GM19468 (cell line): Measurements from ENCODE around the gene FBXL7.

Experiments used
- ATAC-seq: cut with Tn5 transposase; IDR thresholded peaks from one replicate; pipeline ENCODE4 v1.9.1; 2021; ENCODE audit warnings: mild to moderate bottlenecking, moderate library complexity, moderate number of reproducible peaks; ENCODE audit not compliant: unreplicated experiment; ENCODE audit errors: extremely low read depth

FBXL7 gene

GRCh38 chr5:15501091-15501791, 1.3 kb downstream of the FBXL7 start:
- no peak for ATAC-seq

- ATAC-seq = no peak
These were observed 2.2 kb downstream of the FBXL7 start for GRCh38 chr5:15502208-15502607.

- ATAC-seq = no peak
These were observed 6.2 kb downstream of the FBXL7 start for GRCh38 chr5:15506146-15506545.

- ATAC-seq = no peak
These were observed 6.9 kb downstream of the FBXL7 start for GRCh38 chr5:15506897-15507296.

GRCh38 chr5:15510092-15510491, 10.1 kb downstream of the FBXL7 start:
- no peak for ATAC-seq

- no peak for ATAC-seq
These were observed 10.9 kb downstream of the FBXL7 start for GRCh38 chr5:15510831-15511230.

GRCh38 chr5:15513431-15513830, 13.5 kb downstream of the FBXL7 start:
- ATAC-seq = no peak

- ATAC-seq = no peak
These were observed 13.9 kb downstream of the FBXL7 start for GRCh38 chr5:15513911-15514310.

GRCh38 chr5:15515229-15515628, 15.2 kb downstream of the FBXL7 start:
- ATAC-seq = no peak

GRCh38 chr5:15516486-15516885, 16.5 kb downstream of the FBXL7 start:
- no peak for ATAC-seq

- no peak for ATAC-seq
These were observed 18.8 kb downstream of the FBXL7 start for GRCh38 chr5:15518786-15519185.

- ATAC-seq = no peak
These were observed 20.9 kb downstream of the FBXL7 start for GRCh38 chr5:15520856-15521255.

- no peak for ATAC-seq
These were observed 21.6 kb downstream of the FBXL7 start for GRCh38 chr5:15521381-15522186.

GRCh38 chr5:15522187-15522520, 22.2 kb downstream of the FBXL7 start:
- no peak for ATAC-seq

- ATAC-seq = no peak
These were observed 24.7 kb downstream of the FBXL7 start for GRCh38 chr5:15524712-15525111.

GRCh38 chr5:15525703-15526275, 25.8 kb downstream of the FBXL7 start:
- no peak for ATAC-seq

GRCh38 chr5:15526413-15526812, 26.4 kb downstream of the FBXL7 start:
- no peak for ATAC-seq

- no peak for ATAC-seq
These were observed 28.5 kb downstream of the FBXL7 start for GRCh38 chr5:15528476-15528875.

- no peak for ATAC-seq
These were observed 29.0 kb downstream of the FBXL7 start for GRCh38 chr5:15529013-15529412.

- no peak for ATAC-seq
These were observed 29.8 kb downstream of the FBXL7 start for GRCh38 chr5:15529821-15530220.

GRCh38 chr5:15533129-15533893, 33.3 kb downstream of the FBXL7 start:
- ATAC-seq = no peak
